H9 (cell line): ENCODE data around the gene UTS2B. TPM values are rescaled to one million over a fixed set of nuclear protein-coding genes. Genes with fewer than 3 reads are reported as not detected.

Experiments used
- DNase-seq: peaks from one replicate; pipeline ENCODE4 v3.0.0-alpha.2; 2017
- H2AFZ ChIP-seq: one replicate; pipeline ENCODE4 v1.6.1; 2013; ENCODE audit warnings: mild to moderate bottlenecking, low read length, control low read depth, moderate library complexity
- H2AK5ac ChIP-seq: 2 replicates; pipeline ENCODE4 v1.6.1; 2013; ENCODE audit warnings: low read length, control low read depth, mixed read lengths; ENCODE audit not compliant: insufficient read length
- H2BK120ac ChIP-seq: one replicate; pipeline ENCODE4 v1.6.1; 2013; ENCODE audit warnings: low read depth, mild to moderate bottlenecking, low read length, control low read depth, inconsistent platforms; ENCODE audit not compliant: poor library complexity, severe bottlenecking
- H2BK12ac ChIP-seq: 2 replicates; pipeline ENCODE4 v1.6.1; 2013; ENCODE audit warnings: low read length, control low read depth, mixed read lengths, low read depth; ENCODE audit not compliant: insufficient read length
- H2BK15ac ChIP-seq: 2 replicates; pipeline ENCODE4 v1.6.1; 2013; ENCODE audit warnings: low read depth, low read length, control low read depth
- H2BK20ac ChIP-seq: one replicate; pipeline ENCODE4 v1.6.1; 2013; ENCODE audit warnings: low read depth, mild to moderate bottlenecking, low read length, control low read depth, inconsistent platforms; ENCODE audit not compliant: poor library complexity, severe bottlenecking
- H2BK5ac ChIP-seq: 2 replicates; pipeline ENCODE4 v1.6.1; 2013; ENCODE audit warnings: low read length, control low read depth, mixed read lengths; ENCODE audit not compliant: insufficient read length
- H3K14ac ChIP-seq: 2 replicates; pipeline ENCODE4 v1.6.1; 2013; ENCODE audit warnings: low read length, control low read depth; ENCODE audit not compliant: insufficient read depth
- H3K18ac ChIP-seq: 2 replicates; pipeline ENCODE4 v1.6.1; 2013; ENCODE audit warnings: low read depth, mild to moderate bottlenecking, mixed read lengths, low read length, control low read depth; ENCODE audit not compliant: insufficient read length
- H3K23ac ChIP-seq: 2 replicates; pipeline ENCODE4 v1.6.1; 2013; ENCODE audit warnings: low read length, control low read depth, mixed read lengths, low read depth; ENCODE audit not compliant: insufficient read length
- H3K23me2 ChIP-seq: 2 replicates; pipeline ENCODE4 v1.6.1; 2013; ENCODE audit warnings: low read depth, mild to moderate bottlenecking, mixed read lengths, low read length, control low read depth; ENCODE audit not compliant: insufficient read length, poor library complexity, severe bottlenecking
- H3K27ac ChIP-seq: 2 replicates; pipeline ENCODE4 v1.5.1; 2013; ENCODE audit warnings: low read length, control low read depth, mixed read lengths, low read depth; ENCODE audit not compliant: insufficient read length
- H3K27me3 ChIP-seq: 2 replicates; pipeline ENCODE4 v1.6.1; 2013; ENCODE audit warnings: low read length, control low read depth, inconsistent platforms; ENCODE audit not compliant: insufficient read depth
- H3K4ac ChIP-seq: 2 replicates; pipeline ENCODE4 v1.6.1; 2013; ENCODE audit warnings: low read depth, mild to moderate bottlenecking, control low read depth, inconsistent platforms, low read length, moderate library complexity
- H3K4me1 ChIP-seq: 2 replicates; pipeline ENCODE4 v1.6.1; 2013; ENCODE audit warnings: low read length, control low read depth, inconsistent platforms; ENCODE audit not compliant: insufficient read depth
- H3K4me2 ChIP-seq: 2 replicates; pipeline ENCODE4 v1.6.1; 2013; ENCODE audit warnings: low read length, control low read depth, mixed read lengths; ENCODE audit not compliant: insufficient read length, insufficient read depth
- H3K56ac ChIP-seq: 2 replicates; pipeline ENCODE4 v1.6.1; 2013; ENCODE audit warnings: low read depth, mild to moderate bottlenecking, mixed read lengths, low read length, control low read depth; ENCODE audit not compliant: insufficient read length
- H3K79me1 ChIP-seq: 2 replicates; pipeline ENCODE4 v1.6.1; 2013; ENCODE audit warnings: low read depth, mild to moderate bottlenecking, moderate library complexity, low read length, control low read depth, inconsistent platforms; ENCODE audit not compliant: insufficient read depth, poor library complexity, severe bottlenecking
- H3K79me2 ChIP-seq: 2 replicates; pipeline ENCODE4 v1.6.1; 2013; ENCODE audit warnings: low read length, control low read depth, inconsistent platforms; ENCODE audit not compliant: insufficient read depth
- H3K9ac ChIP-seq: 2 replicates; pipeline ENCODE4 v1.6.1; 2013; ENCODE audit warnings: low read length, control low read depth, mixed read lengths; ENCODE audit not compliant: insufficient read length; ENCODE audit errors: extremely low read depth
- H3K9me3 ChIP-seq: one replicate; pipeline ENCODE4 v1.6.1; 2013; ENCODE audit warnings: low read depth, low read length, inconsistent platforms; ENCODE audit not compliant: control insufficient read depth
- H3T11ph ChIP-seq: one replicate; pipeline ENCODE4 v1.6.1; 2013; ENCODE audit warnings: mild to moderate bottlenecking, low read length, control low read depth, inconsistent platforms
- H4K20me1 ChIP-seq: one replicate; pipeline ENCODE4 v1.6.1; 2013; ENCODE audit not compliant: control insufficient read depth, insufficient read length, insufficient read depth
- H4K5ac ChIP-seq: 2 replicates; pipeline ENCODE4 v1.6.1; 2013; ENCODE audit warnings: low read depth, mild to moderate bottlenecking, mixed read lengths, low read length, control low read depth; ENCODE audit not compliant: insufficient read length
- H4K8ac ChIP-seq: replicated peaks from 2 replicates; pipeline ENCODE4 v1.6.1; 2013; ENCODE audit warnings: low read length, control low read depth, mixed read lengths, low read depth; ENCODE audit not compliant: insufficient read length
- H4K91ac ChIP-seq: 2 replicates; pipeline ENCODE4 v1.6.1; 2013; ENCODE audit warnings: low read depth, mild to moderate bottlenecking, moderate library complexity, mixed read lengths, low read length, control low read depth; ENCODE audit not compliant: insufficient read length
- H3K27ac Mint-ChIP-seq, 3 experiments: 2 replicates in 2 of 3; 3 replicates in 1 of 3; pipeline ENCODE4 v1.8.0; 2020 to 2021; ENCODE audit warnings: mixed read lengths in 3 of 3, mild to moderate bottlenecking in 1 of 3, moderate library complexity in 1 of 3
- H3K27me3 Mint-ChIP-seq: 2 replicates; pipeline ENCODE4 v1.8.0; 2021; ENCODE audit warnings: low read depth, mild to moderate bottlenecking, moderate library complexity, mixed read lengths
- H3K36me3 Mint-ChIP-seq, 3 experiments: 2 replicates in 2 of 3; 3 replicates in 1 of 3; pipeline ENCODE4 v1.8.0; 2020 to 2021; ENCODE audit warnings: low read depth in 3 of 3, mixed read lengths in 3 of 3; ENCODE audit not compliant: insufficient read depth in 1 of 3
- H3K4me1 Mint-ChIP-seq, 2 experiments: 2 replicates each; pipeline ENCODE4 v1.8.0; 2020; ENCODE audit warnings: mixed read lengths in 2 of 2
- H3K4me3 Mint-ChIP-seq, 2 experiments: 2 replicates in 1 of 2; 3 replicates in 1 of 2; pipeline ENCODE4 v1.8.0; 2020 to 2021; ENCODE audit warnings: mild to moderate bottlenecking in 2 of 2, mixed read lengths in 2 of 2, moderate library complexity in 1 of 2
- H3K9me3 Mint-ChIP-seq, 2 experiments: 2 replicates in 1 of 2; 3 replicates in 1 of 2; pipeline ENCODE4 v1.8.0; 2020; ENCODE audit warnings: mild to moderate bottlenecking in 2 of 2, mixed read lengths in 2 of 2, moderate library complexity in 1 of 2
- CTCF ChIP-seq: fragments of 200-600 bp; sonication (generic); conservative IDR thresholded peaks from 3 replicates; pipeline ENCODE4 v1.8.0; 2021; ENCODE audit warnings: antibody characterized with exemption, mild to moderate bottlenecking
- WGBS: extraction: QIAGEN DNeasy Blood & Tissue Kit; methylation state at CpG from one replicate; pipeline ENCODE4 v1.1.7; 2013; ENCODE audit warnings: missing lambda C conversion rate, low lambda C conversion rate, mixed read lengths; ENCODE audit not compliant: insufficient read length; ENCODE audit errors: extremely low coverage; 5-methylcytosine and 5-hydroxymethylcytosine counted together
- total RNA-seq: library from RNA; stranded (reverse); gene quantifications from 2 replicates; pipeline ENCODE4 v1.2.1, GENCODE V29; 2021

UTS2B gene
- total RNA-seq, 1 experiment from 2014 or later, result 0.09 TPM

GRCh38 chr3:191358929-191359328 is 28.6 kb upstream of the UTS2B start:
- no peak overlapping the region for H3K9ac ChIP-seq
- H3K27me3 ChIP-seq, result no peaks in the 10 kb centered on the region
- no peak overlapping the region for H2AK5ac ChIP-seq
- peaks cover 36 to 44% of the 10 kb centered on the region in 2 experiments for H3K4me1 Mint-ChIP-seq
- WGBS, result no CpG with 5 or more reads among the region's 2 CpGs
- H4K5ac ChIP-seq, result no peak overlapping the region
- no peak overlapping the region for H4K8ac ChIP-seq
- no peak overlapping the region for H3K14ac ChIP-seq
- no peak overlapping the region for H3K18ac ChIP-seq
- no peak overlapping the region for H2AFZ ChIP-seq
- no peak overlapping the region for H2BK15ac ChIP-seq
- H3K27ac ChIP-seq, result peak overlapping the region; percentile 6
- H3K23ac ChIP-seq, result no peak overlapping the region
- no peak overlapping the region for H2BK5ac ChIP-seq
- H3K27me3 Mint-ChIP-seq, result no peaks in the 10 kb centered on the region
- H3K4me3 Mint-ChIP-seq, result no peak overlapping the region
- no peak overlapping the region for H2BK12ac ChIP-seq
- peaks cover 10% of the 10 kb centered on the region for H3K4me1 ChIP-seq
- no peaks in the 10 kb centered on the region for H3K79me2 ChIP-seq
- H3T11ph ChIP-seq, result no peak overlapping the region
- H3K27ac Mint-ChIP-seq, result peak overlapping the region; percentile 5 to 52 (median 34); a peak in 6 of 7 replicates
- TF ChIP-seq CTCF, result no peak
- no peaks in the 10 kb centered on the region for H3K9me3 Mint-ChIP-seq
- no peak overlapping the region for H3K4me2 ChIP-seq
- peaks cover 9 to 34% (median 12%) of the 10 kb centered on the region in 3 experiments for H3K36me3 Mint-ChIP-seq
- no peak overlapping the region for H3K56ac ChIP-seq
- no peak overlapping the region for H2BK120ac ChIP-seq
- H4K91ac ChIP-seq, result no peak overlapping the region
- H3K4ac ChIP-seq, result no peak overlapping the region
- H3K79me1 ChIP-seq, result no peaks in the 10 kb centered on the region
- no peaks in the 10 kb centered on the region for H4K20me1 ChIP-seq
- no peaks in the 10 kb centered on the region for H3K9me3 ChIP-seq
- no peak overlapping the region for H2BK20ac ChIP-seq
- H3K23me2 ChIP-seq, result no peaks in the 10 kb centered on the region
- no peak for DNase-seq
